ENCODE results near the gene ZNF74. TPM values are rescaled to one million over a fixed set of nuclear protein-coding genes. Genes with fewer than 3 reads are reported as not detected.
"Not testable (repeated sequence)": the region's sequence is repeated elsewhere in the genome, so short reads cannot be mapped to it uniquely, and the experiment has no call there.

The ZNF74 gene
- polyA plus RNA-seq, 4 donors = 15.0 to 20.4 (median 15.9) TPM

DNA sequence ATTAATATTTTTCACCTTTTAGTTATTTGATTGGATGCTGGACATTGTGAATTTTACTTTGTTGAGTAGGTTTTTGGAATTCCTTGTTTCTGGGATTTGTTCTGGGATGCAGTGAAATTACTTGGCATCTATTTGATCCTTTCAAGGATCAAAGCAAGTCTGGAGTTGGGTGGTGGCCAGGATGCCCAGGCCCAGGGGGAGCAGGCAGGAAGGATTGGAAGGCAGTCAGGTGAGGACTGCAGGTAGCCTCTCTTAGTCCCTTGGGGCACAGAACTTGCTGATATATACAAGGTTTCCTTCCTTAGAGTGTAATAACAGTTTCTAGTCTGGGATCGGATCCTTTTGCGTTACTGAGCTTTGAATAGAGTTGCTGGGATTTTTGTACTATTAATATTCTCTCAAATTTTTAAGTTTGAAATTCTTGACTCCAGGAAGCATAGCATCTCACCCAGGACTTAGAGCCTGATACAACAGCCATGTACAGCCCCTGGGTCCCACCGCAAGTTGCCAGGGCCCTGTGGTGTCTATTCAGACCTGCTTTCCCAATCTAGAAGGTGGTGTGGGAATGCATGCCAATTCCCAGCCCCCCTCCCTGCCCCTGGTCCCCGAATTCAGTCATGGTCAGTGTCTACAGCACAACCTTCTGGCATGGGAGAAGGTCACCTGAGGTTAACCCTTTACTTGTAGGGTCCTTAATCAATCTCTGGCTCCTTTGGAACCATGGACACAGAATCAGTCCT is 6.1 kb downstream of the ZNF74 start:
- DNase-seq (ENCODE audit: low read depth in 4 of 4, low spot score in 3 of 4) = no peak

DNA sequence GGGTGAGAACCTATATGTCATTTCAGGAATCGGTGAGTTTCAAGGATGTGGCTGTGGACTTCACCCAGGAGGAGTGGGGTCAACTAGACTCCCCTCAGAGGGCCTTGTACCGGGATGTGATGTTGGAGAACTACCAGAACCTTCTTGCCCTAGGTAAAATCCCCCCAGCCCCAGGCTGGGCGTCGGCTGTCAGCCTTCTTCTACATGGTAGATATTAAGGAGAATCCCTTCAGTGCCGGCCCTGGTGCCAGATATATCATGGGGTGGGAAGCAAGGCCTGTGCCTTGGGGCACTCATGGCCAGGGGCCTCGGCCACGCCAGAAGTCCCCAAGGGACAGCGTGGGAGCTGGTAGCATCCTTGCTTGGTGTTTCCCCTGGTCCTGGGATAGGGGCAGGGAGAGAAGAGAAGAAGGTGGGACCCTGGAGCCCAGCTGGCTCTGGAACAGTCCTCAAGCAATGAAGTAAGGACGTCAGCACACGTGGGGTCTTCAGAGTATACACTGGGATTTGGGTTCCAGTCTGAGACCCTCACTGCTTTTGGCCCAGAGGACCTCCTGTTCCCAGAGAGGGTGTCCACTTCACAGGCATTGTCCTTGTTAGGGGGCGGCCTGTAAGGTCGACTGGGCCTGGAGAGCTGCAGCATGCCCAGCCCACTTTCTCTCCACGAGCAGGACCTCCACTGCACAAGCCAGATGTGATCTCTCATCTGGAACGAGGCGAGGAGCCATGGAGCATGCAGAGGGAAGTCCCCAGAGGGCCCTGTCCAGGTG is 6.8 kb downstream of the ZNF74 start:
- no peak for DNase-seq (ENCODE audit: low read depth in 4 of 4, low spot score in 3 of 4)

DNA sequence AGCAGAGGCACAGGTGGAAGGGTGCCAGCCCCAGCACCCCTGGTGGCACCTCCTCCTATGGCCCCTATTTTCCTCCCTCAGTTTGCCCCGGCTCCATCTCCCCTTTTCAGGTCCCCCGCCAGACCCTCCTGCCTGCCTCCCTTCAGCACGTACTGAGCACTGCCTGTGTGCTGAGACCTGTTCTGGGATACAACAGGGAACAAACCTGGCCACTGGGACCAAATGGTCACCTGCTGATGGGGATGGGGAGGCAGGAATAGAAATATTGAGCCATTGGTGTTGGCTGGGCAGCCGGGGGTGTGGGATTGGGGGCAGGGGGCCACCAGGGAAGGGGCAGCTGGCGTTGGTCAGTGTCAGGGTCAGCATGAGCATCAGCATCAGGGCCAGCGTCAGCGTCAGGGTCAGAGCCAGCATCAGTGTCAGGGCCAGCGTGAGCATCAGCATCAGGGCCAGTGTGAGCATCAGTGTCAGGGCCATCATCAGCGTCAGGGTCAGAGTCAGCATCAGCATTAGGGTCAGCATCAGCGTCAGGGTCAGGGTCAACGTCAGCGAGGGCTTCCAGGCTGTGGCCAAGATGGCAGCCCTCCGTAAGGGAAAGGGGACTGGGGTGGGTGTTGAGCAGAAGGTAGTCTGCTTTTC is 7.5 kb downstream of the ZNF74 start:
- no peak for DNase-seq (ENCODE audit: low read depth in 4 of 4, low spot score in 3 of 4)

DNA sequence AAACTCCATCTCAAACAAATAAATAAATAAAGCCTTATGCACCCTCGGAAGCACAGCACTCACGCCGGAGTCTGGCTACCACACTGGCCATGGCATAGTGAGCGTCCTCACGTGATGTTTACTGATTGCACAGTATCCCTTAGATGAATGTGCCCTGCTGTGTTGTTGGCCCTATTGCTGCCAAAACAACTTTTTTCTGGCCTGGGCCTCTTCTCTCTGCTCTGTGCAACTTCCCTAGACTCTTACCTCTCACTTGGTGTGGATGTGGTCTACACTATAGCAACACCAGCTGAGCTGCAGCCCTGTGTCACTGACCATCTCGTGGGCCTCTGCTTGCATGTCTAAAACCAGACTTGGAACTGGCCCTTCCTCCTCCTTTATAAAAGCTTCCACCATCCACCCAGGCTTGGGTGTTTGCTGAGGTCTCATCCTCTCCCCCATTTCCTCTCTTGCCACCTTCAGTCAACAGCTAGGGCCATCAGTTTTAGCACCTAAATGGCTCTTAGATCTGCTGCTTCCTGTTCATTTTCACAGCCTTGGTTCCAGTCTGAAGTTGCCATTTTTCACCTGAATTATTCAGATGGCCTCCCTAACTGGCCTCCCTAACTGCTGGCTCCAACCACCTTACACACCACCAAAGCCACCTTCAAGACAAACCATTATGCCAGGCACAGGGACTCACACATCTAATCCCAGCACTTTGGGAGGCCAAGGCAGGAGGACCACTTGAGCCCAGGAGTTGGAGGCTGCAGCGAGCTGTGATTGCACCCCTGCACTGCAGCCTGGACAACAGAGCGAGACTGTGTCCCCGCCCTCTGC is 9.2 kb downstream of the ZNF74 start:
- no peak for DNase-seq (ENCODE audit: low read depth in 4 of 4, low spot score in 3 of 4)

DNA sequence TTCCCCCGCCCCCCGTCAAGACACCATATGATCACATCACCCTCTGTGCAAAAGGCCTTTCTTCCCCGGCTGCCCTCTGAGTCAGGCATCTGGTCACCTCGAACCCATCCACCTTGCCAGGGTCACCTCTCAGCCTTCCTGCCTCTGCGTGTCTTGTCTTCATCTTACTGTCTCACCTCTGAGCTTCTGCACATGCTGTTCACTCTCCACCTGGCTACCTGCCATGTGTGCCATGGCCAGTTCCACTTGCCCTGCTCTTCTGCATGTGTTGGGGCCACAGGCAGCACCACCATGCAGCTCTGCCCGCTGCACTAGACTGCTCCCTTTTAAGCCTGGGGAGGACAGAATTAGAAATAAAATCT is 9.8 kb downstream of the ZNF74 start:
- no peak for DNase-seq (ENCODE audit: low read depth in 4 of 4, low spot score in 3 of 4)

DNA sequence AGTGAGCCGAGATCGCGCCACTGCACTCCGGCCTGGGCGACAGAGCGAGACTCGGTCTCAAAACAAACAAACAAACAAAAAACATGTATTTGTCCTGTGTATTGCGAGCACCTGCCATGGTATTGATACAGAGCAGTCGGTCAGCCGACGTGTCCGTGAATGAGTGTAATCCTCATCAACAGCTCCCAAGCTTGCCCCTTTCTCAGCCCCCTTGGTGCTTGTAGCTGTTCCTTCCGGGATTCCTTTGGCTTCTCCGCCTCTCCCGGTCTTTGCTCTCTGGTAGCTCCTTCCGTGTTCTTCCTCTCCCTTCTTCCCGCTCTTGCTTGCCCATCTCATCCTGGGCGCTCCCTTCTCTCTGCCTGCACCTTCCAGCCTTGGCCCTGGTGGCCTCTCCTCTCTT is 10.9 kb downstream of the ZNF74 start:
- DNase-seq (ENCODE audit: low read depth in 4 of 4, low spot score in 3 of 4) = no peak

DNA sequence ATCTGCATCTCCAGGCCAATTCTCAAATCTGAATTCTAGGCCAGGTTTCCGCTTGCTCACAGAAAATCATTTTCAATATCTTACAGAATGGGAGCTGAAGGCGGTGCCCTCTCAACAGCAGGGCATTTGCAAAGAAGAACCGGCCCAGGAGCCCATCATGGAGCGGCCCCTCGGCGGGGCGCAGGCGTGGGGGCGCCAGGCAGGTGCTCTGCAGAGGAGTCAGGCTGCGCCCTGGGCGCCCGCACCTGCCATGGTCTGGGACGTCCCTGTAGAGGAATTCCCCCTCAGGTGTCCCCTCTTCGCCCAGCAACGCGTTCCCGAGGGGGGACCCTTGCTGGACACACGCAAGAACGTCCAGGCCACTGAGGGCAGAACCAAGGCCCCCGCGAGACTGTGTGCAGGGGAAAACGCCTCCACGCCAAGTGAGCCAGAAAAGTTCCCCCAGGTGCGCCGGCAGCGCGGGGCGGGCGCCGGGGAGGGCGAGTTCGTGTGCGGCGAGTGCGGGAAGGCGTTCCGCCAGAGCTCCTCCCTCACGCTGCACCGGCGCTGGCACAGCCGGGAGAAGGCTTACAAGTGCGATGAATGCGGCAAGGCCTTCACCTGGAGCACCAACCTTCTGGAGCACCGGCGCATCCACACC is 11.5 kb downstream of the ZNF74 start:
- no peak for DNase-seq (ENCODE audit: low read depth in 4 of 4, low spot score in 3 of 4)

DNA sequence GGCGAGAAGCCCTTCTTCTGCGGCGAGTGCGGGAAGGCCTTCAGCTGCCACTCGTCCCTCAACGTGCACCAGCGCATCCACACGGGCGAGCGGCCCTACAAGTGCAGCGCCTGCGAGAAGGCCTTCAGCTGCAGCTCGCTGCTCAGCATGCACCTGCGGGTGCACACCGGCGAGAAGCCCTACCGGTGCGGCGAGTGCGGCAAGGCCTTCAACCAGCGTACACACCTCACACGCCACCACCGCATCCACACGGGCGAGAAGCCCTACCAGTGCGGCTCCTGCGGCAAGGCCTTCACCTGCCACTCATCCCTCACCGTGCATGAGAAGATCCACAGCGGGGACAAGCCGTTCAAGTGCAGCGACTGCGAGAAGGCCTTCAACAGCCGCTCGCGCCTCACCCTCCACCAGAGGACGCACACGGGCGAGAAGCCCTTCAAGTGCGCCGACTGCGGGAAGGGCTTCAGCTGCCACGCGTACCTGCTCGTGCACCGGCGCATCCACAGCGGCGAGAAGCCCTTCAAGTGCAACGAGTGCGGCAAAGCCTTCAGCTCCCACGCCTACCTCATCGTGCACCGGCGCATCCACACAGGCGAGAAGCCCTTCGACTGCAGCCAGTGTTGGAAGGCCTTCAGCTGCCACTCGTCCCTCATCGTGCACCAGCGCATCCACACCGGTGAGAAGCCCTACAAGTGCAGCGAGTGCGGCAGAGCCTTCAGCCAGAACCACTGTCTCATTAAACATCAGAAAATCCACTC is 12.2 kb downstream of the ZNF74 start:
- no peak for DNase-seq (ENCODE audit: low read depth in 4 of 4, low spot score in 3 of 4)

DNA sequence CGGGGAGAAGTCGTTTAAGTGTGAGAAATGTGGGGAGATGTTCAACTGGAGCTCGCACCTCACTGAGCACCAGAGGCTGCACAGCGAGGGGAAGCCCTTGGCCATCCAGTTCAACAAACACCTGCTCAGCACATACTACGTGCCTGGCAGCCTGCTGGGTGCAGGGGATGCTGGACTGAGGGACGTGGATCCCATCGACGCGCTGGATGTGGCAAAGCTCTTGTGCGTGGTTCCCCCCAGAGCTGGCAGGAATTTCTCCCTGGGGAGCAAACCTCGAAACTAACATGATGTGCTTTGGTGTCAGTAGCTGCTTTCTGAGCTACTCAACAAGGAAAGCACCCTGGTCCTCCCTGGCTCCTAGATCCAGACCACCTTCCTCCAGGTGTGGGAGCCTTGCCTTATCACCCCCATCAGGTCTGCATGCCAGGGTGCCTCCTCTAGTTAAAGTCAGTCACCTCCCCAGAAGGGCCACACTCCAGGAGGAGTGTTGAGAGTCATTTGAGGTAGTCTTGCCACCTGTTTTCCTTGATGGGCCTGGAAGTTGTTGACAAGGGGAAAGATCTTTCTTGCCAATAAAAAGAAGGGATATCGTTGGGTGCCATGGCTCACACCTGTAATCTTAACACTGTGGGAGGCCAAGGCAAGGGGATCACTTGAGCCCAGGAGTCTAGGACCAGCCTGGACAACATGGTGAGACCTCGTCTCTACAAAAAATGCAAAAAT is 12.9 kb downstream of the ZNF74 start:
- DNase-seq (ENCODE audit: low read depth in 4 of 4, low spot score in 3 of 4) = no peak

DNA sequence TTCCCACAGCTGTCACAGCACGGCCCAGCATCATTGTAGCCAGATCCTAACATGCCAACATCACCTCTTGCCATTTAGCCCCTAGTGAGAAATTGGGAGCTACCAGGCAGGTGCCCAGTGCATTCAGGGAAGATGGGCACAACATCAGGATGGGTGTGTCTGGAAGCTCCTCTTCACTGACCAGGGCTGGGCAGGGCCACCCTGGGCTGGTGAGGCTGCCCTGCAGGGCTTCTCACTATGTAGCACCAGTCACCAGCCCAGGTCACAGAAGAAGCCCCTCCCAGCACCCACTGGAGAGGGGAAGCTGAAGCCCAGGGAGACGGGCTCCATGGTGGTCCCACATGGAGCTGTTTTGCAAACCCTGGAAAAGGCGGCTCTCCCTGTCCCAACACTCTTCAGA is 13.9 kb downstream of the ZNF74 start:
- DNase-seq (ENCODE audit: low read depth in 4 of 4, low spot score in 3 of 4) = no peak

DNA sequence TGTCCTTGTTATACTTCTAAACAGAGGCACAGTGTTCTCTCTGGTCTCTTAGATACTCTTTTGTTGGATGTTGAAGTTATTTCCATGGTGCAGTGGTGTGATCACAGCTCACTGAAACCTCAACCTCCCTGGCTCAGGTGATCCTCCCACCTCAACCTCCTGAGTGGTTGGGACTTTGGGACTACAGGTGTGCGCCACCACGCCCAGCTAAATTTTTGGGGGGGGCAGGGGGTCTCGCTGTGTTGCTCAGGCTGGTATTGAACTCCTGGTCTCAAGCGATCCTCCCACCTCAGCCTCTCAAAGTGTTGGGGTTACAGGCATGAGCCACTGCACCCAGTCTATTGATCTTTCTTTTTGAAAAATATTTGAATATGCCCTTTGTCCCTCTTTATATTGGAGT is 14.9 kb downstream of the ZNF74 start:
- DNase-seq (ENCODE audit: low read depth in 4 of 4, low spot score in 3 of 4) = no peak

DNA sequence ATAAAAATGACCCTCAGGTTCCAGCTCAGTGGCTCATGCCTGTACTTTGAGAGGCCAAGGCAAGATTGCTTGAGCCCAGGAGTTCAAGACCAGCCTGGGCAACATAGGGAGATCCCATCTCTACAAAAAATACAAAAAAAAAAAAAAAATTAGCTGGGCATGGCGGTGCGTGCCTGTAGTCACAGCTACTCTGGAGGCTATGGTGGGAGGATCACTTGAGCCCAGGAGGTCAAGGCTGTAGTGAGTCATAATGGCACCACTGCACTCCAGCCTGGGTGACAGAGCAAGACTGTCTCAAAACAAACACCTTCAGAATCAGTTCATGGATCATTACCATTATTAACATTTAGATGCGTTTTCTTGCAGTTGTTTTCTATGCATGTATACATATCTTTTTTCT is 15.4 kb downstream of the ZNF74 start:
- not testable (repeated sequence) for DNase-seq (ENCODE audit: low read depth in 4 of 4, low spot score in 3 of 4)

DNA sequence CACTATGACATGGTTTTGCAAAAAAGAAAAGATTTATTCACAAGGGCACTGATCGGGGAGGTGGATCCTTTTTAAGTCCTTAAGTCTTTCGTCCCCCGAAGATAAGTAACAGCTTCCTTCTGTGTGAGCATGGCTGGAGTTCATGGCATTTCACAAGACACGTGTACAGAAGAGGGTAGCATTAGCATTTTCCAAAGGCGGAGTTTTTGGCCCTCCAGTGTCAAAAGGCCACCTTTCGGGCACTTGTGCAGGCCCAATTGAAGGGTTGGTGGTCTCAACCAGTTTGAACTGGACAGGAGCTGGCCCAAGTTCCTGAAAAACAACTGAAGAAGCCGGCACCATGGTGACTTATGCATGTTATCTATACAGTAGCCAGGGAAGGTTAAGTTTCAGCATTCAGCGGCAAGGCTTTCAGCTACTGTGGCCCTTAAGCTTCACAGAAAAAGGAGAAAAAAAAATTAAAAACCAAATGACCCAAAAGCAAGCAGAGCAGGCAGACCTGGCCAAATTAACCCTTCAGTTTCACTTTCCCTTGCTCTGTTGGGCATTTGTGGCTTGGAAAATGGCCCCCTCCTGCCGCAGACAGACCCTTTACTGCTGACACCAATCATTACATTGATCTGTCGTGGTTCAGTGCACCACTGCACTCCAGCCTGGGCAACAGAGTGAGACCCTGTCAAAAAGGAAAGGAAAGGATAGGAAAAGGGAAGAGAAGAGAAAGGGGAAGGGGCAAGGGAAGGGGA is 18.7 kb downstream of the ZNF74 start:
- no peak for DNase-seq (ENCODE audit: low read depth in 4 of 4, low spot score in 3 of 4)

DNA sequence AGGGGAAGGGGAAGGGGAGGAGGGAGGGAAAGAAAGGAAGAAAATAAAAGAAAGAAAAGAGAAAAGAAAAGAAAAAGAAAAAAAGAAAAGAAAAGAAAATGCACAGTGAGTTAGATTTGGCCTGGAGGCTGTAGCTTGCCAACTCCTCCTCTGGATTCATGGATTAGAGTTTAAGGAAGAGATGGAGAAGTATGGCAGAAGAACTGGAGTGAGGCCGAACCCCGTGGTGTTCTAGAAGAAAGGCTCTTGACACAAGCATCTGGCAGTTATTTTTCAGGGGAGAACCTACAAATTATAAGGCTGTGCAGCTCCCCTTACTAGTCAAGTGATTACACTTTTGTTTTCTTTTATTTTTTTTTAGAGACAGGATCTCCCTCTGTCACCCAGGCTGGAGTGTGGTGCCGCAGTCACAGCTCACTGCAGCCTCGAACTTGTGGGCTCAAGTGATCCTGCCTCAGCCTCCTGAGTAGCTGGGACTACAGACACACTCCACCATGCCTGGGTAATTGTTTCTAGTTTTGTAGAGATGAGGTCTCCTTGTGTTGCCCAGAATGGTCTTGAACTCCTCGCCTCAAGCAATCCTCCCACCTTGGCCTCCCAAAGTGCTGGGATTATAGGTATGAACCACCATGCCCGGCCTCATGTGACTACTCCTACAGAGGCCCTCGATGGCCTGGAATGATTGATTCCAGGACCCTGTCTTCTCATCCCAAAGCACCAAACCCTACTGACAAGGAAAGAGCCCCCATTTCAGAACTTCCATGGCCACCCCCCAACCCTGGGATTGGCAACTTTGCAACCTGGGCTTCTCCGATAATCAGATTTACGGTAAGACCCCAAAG is 19.5 kb downstream of the ZNF74 start:
- no peak for DNase-seq (ENCODE audit: low read depth in 4 of 4, low spot score in 3 of 4)

DNA sequence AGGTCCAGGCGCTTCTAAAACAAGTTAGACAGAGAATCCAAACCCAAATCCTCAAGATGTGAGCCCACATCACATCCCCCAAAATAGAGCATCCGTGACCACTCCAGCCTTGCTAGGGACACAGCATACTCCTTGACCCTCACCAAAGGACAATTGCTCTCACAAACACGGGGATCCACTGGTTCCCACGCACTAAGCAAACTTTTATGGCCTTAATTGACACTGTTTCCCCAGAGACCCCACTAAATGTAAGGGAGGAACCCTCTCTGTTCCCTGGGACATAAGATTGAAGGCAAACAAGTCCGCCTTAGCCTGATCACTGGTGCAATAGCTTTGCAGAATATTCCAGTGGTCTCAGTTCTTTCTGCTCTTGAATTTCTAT is 20.1 kb downstream of the ZNF74 start:
- DNase-seq (ENCODE audit: low read depth in 4 of 4, low spot score in 3 of 4) = no peak

DNA sequence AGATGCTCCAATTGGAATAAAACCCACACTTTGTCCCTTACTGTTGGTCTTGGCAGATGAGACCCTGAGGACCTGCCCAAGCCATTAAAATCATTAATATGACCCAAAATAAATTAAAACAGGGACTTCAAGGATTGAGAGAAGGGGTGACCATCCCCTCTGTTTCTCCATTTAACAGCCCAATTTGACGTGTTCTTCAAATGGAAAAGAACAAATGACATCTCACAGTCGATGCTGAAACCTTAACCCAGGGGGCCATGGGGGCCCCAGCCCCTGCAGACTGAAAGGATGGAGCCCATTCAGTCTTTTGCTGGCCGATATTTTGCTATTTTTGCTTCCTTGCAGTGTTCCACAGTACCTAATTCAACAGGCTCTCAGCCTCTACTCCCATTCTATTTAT is 20.5 kb downstream of the ZNF74 start:
- DNase-seq (ENCODE audit: low read depth in 4 of 4, low spot score in 3 of 4) = no peak

DNA sequence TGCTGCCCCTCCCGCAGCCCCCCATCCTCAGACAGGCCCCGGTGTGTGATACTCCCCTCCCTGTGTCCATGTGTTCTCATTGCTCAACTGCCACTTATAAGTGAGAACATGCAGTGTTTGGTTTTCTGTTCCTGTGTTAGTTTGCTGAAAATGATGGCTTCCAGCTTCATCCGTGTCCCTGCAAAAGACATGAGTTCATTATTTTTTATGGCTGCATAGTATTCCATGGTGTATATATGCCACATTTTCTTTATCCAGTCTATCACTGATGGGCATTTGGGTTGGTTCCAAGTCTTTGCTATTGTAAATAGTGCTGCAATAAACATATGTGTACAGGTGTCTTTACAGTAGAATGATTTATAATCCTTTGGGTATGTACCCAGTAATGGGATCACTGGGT is 21.3 kb downstream of the ZNF74 start:
- DNase-seq (ENCODE audit: low read depth in 4 of 4, low spot score in 3 of 4) = not testable (repeated sequence)

DNA sequence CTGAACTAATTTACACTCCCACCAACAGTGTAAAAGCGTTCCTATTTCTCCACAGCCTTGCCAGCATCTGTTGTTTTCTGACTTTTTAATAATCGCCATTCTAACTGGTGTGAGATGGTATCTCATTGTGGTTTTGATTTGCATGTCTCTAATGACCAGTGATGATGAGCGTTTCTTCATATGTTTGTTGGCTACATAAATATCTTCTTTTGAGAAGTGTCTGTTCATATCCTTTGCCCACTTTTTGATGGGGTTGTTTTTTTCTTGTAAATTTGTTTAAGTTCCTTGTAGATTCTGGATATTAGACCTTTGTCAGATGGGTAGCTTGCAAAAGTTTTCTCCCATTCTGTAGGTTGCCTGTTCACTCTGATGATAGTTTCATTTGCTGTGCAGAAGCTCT is 21.7 kb downstream of the ZNF74 start:
- DNase-seq (ENCODE audit: low read depth in 4 of 4, low spot score in 3 of 4) = not testable (repeated sequence)

Data from right renal pelvis (tissue), 4 donors.